Right renal pelvis (tissue), 4 donors: ENCODE measurements around the gene KCNMA1. TPM values are rescaled to one million over a fixed set of nuclear protein-coding genes. Genes with fewer than 3 reads are reported as not detected.
"Not testable (repeated sequence)": the region's sequence is repeated elsewhere in the genome, so short reads cannot be mapped to it uniquely, and the experiment has no call there.

Source experiments
- DNase-seq, 4 donors: peaks; one replicate each; pipeline ENCODE4 v3.0.0-alpha.2; 2013; ENCODE audit warnings: low read depth in 4 of 4, low spot score in 3 of 4, missing footprints in 1 of 4
- polyA plus RNA-seq, 4 donors: library from polyadenylated mRNA; unstranded; fragments of 120-200 nt; gene quantifications; one replicate each; pipeline ENCODE4 v1.2.1, GENCODE V29; 2013; ENCODE audit not compliant: insufficient read length in 4 of 4

KCNMA1 gene
- polyA plus RNA-seq, 4 donors, result 2.9 to 4.8 (median 3.8) TPM

DNA sequence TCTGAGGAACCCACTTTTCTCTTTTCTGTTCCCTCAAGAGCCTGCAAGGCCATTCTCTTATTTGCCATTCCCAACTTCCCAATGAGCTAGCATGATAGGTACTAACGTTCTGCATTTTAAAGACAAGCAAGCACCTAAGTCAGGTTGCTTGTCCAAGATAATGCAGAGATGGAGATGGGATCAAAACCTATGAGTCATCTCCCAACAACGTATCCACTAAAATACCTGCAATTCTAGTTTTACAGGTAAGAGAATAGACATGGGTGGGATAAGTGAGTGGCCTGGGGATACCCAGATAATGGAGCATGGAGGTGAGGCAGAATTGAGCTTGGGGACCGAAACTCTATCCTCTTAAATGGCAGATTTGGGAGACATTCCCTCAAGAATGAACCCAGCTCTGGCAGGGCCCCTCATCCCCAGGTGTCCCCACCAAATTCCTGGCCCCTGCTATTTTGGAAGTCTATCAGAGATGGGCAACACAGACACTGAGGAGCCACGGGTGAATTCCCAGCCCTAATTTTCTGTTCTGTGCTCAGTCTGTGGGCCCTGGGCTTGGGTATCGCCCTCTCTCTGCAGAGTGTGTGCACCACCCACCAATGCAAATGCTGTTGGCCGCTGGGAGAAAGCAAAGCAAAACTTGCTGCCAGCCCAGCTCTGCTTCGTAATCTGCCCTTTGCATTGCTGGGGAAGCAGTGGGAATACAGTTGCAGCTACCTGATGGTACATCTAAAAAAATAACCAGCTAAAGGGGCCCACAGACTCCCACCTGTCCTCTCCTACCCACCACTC is 98.3 kb downstream of the KCNMA1 start:
- DNase-seq, result no peak

- DNase-seq, result no peak
Observed at GRCh38 chr10:77537720-77538373, 99.8 kb downstream of the KCNMA1 start.

GRCh38 chr10:77537071-77537470 is 100.5 kb downstream of the KCNMA1 start:
- no peak for DNase-seq

GRCh38 chr10:77533887-77534278 is 103.7 kb downstream of the KCNMA1 start:
- no peak for DNase-seq

DNA sequence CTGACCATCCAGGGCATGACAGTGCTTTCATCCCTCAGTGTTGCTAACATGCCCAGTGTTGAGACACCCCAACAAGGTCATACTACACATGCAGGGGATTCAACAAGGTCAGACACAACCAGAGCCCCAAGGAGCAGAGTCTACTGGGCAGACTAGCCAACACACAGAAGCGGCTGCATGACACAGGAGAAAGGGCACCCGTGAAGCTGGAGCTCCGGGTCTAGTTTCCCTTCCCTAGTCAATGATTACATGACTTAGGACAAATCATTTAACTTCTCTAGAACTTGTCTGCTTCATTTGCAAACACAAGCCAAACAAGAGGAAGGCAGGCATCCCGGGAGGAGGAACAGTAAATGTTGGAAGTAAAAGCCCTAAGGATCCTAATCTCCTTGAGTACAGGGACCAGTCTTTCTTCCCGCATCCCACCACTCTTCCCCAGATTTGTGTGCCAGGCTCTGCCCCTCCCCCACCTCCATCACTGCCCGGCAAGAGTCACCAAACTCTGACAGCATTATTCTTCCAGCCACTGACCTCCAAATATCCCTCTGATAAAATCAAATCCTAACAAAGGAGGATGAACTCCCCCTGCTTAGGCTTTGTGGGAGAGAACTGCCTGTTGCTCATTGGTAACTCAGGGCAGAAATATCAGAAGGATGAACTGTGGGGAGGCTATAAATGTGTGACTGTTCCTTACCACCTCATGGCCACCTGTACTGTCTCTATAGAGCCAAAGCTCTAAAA is 104.3 kb downstream of the KCNMA1 start:
- no peak for DNase-seq

DNA sequence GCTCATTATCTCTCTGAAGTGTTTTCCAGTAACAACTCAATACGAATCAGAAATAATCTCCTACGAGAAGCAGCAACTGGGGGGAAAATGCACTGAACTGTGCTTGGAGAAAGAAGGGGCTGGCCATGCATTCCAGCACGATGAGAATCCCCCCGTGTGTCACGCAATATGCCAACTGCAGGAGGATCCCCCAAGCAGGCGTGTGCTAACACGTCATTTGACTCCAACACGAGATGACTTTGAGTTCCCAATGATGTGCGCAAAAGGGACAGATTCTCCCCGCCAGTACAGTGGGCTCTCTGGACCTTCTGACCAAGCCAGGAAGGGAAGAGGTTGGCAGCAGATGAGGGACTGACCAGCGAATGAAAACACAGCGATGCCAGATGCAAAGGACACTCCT is 105.5 kb downstream of the KCNMA1 start:
- no peak for DNase-seq

GRCh38 chr10:77531441-77532001 is 106.1 kb downstream of the KCNMA1 start:
- no peak for DNase-seq

DNA sequence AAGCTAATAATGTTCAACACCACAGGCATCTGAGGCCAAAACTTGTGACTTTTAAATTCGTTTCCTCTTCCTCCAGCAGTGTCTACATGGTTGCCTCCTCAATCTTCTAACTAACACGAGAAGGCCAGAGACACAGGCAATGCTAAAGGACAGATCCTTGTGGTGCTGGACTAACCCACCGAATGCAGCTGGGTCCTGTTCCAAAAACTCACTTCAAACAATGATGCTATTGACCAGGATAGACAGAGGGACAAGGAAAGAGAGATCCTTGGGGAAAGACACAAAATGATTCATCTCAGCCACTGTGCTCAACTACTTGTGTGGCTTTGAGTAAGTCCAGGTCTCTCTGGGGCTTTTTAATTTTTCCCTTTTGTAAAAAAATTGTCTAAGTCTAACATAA is 107.6 kb downstream of the KCNMA1 start:
- no peak for DNase-seq

DNA sequence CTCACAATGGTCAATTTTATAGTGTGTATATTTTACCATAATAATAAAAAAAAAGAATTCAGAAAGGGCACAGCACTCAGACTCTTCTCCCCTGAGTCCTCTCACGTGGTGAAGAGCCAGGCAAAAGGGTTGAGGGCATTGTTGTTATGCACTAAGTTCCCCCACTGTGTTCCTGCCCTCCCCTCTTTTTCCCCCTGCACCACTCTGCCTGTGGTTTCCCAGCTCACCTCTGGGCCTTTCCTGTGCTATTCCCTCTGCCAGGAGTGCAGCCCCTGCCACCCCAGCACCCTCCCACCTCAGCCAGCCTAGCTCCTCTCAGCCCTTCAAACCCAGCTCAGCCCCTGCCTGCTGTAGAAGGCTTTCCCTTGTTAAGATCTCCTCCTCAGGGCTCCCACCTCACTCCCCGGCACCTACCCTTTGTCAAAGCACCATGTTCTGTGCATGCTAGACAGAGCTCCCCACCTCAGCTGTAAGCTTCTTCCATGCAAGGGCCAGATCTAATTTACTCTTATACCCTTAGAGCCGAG is 108.5 kb downstream of the KCNMA1 start:
- DNase-seq, result no peak

DNA sequence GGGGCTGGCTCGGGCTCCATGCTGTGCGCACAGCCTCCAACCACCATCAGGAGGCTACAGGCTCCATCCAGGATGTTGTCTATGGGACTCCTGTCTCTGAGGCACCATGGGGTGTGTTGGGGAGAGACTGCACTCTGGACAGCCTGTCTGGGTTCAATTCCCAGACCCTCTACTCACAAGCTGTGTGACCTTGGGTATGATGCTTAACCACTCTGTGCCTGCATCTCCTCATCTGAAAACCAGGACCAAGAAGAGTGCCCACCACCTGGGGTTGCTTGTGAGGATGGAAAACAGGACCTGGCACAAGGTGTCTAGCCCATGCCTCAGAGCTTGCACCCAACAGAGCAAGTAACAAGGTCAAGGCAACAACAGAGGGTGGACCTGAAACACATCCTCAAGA is 109.8 kb downstream of the KCNMA1 start:
- no peak for DNase-seq

DNA sequence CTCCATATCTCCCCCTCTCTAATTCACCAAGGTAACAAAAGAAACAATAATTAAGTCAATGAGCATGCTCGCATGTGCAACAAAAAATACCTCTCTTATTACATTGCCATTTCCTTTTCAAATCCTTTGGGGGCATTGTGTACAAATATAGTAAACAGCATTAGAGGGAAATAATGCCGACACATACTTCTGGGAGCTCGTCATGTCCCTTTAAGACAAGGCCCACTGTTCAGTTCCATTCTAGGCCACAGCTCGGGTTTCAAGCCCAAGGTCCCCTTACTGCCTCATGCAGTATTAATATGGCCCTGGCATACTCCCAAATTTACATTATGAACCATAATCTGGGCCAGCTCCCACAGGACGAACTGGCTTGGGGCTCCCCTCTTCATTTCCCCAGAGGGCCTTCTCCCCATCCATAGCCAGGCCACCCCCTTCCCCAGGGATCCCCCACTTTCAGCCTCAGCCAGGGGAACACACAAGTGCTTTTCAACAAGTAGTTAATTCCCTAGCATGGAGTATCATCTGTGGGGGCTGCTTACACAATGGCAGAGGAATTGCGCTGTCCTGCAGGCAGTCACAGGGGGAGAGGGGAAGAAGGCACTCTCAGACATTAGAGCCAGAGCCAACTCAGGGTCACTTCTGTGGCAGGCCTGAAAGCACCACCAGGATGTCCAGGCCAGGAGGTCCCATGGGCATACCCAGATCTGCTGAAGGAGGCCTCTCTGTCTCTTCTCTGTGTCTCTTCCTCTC is 110.6 kb downstream of the KCNMA1 start:
- no peak for DNase-seq

GRCh38 chr10:77524281-77524711 is 113.3 kb downstream of the KCNMA1 start:
- no peak for DNase-seq

DNA sequence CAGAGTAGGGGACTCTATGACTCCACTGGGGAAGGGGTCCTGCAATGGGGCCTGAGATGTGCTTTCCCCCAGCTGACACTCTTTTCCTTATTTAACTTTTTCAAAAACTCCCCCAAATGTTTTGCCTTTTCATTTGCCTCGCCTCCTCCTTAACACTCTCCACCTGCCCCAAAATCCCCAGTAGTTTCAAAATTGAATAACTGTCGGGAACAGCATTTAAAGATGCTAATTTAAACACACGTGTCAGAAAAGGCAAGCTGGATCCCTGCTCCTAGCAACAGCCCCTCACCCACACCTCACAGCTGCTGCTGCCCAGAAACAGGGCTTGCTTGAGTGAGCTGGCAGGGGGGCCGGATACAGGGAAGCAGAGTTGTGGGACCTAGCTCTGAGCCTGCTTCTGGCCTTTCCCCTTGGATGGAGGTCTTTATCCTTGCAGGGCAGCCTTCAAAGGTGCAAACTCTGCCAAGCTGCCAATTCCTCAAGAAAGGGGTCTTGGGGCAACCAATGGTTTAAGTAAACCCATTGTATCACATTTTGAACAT is 115.3 kb downstream of the KCNMA1 start:
- DNase-seq, result no peak

DNA sequence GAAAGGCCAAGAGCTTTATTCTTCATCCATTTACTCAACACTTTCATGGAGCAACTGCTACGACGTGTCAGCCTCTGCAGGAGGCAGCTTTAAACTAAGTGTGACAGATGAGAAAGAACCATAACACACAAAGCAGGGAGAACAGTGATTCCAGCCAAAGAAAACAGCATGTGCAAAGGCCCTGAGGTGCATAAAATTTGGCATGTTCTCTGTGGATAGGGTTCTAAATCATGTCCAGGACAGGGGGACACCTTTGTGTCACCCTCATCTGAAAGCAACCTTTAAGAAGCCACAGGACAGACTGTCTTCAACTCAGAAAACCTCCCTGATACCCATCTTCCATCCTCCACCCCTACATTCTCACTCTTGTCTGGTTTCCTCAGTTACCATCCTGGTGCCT is 116.6 kb downstream of the KCNMA1 start:
- DNase-seq, result no peak

- no peak for DNase-seq
Observed at GRCh38 chr10:77520290-77520689, 117.3 kb downstream of the KCNMA1 start.

GRCh38 chr10:77519791-77520190 is 117.8 kb downstream of the KCNMA1 start:
- not testable (repeated sequence) for DNase-seq

GRCh38 chr10:77518910-77519274 is 118.7 kb downstream of the KCNMA1 start:
- DNase-seq, result no peak

DNA sequence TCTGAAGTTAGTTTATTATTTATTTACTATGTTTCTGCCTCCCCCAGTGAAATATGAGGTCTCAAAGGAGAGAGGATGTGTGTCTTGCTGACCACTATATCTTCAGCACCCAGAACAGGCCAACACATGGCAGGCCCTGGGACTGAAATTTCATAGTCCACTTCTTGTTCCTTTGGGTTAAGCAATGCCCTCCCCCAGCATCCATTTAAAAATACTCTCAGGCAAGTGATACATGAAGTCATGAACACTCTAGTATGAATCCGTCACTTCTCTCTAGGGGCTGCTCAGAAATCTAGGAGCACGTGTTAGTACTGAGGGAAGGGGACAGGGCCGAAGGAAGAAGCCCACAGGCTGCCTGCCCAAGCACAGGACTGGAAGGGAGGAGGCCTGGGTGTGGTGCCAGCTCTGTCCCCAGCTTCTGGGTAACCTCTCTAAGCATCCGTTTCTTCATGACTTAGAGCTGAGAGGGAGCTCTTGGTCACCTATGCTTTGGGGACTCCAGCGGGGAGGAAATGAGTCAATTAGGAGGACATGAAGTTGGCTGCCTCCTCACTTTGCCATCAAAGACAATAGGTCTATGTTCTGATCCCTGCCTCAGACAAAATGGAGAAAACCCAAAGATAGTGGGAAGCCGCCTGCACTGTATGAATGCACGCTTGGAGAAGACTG is 119.2 kb downstream of the KCNMA1 start:
- DNase-seq, result no peak

GRCh38 chr10:77516575-77516974 is 121.0 kb downstream of the KCNMA1 start:
- no peak for DNase-seq

GRCh38 chr10:77514870-77515269 is 122.7 kb downstream of the KCNMA1 start:
- no peak for DNase-seq
